Activated T-cell treated with anti-CD3 and anti-CD28 coated beads, Interleukin-2, amount 50 U/mL, for 48 hours (primary cell): ENCODE measurements around the gene NUP93.

Source experiments
- DNase-seq, 2 experiments: peaks; one replicate each; pipeline ENCODE4 v3.0.0-alpha.2; 2020

NUP93 gene

GRCh38 chr16:56824804-56825203 lies 94.9 kb downstream of the NUP93 start:
- DNase-seq = no peak

GRCh38 chr16:56825826-56826225 lies 95.9 kb downstream of the NUP93 start:
- no peak for DNase-seq

- DNase-seq = no peak
Measured at GRCh38 chr16:56828647-56829046, 98.7 kb downstream of the NUP93 start.

GRCh38 chr16:56830669-56831068 lies 100.7 kb downstream of the NUP93 start:
- DNase-seq = no peak

GRCh38 chr16:56832768-56833167 lies 102.8 kb downstream of the NUP93 start:
- no peak for DNase-seq

GRCh38 chr16:56833243-56833970 lies 103.5 kb downstream of the NUP93 start:
- DNase-seq = no peak

GRCh38 chr16:56835320-56835719 lies 105.4 kb downstream of the NUP93 start:
- DNase-seq = no peak

GRCh38 chr16:56836410-56837230 lies 106.7 kb downstream of the NUP93 start:
- no peak for DNase-seq

- DNase-seq = no peak
Measured at GRCh38 chr16:56838622-56839337, 108.9 kb downstream of the NUP93 start.

- DNase-seq = no peak
Measured at GRCh38 chr16:56841233-56841632, 111.3 kb downstream of the NUP93 start.

GRCh38 chr16:56841659-56842058 lies 111.7 kb downstream of the NUP93 start:
- DNase-seq = no peak

- no peak for DNase-seq
Measured at GRCh38 chr16:56842133-56842532, 112.2 kb downstream of the NUP93 start.

GRCh38 chr16:56844056-56844455 lies 114.1 kb downstream of the NUP93 start:
- DNase-seq = no peak

- peak in 1 of 2 experiments; percentile 46 for DNase-seq
Measured at GRCh38 chr16:56847173-56847910, 117.4 kb downstream of the NUP93 start.

- no peak for DNase-seq
Measured at GRCh38 chr16:56848029-56848936, 118.4 kb downstream of the NUP93 start.

GRCh38 chr16:56848955-56849689 lies 119.2 kb downstream of the NUP93 start:
- no peak for DNase-seq

GRCh38 chr16:56849690-56850680 lies 120.1 kb downstream of the NUP93 start:
- no peak for DNase-seq

- no peak for DNase-seq
Measured at GRCh38 chr16:56851671-56852400, 121.9 kb downstream of the NUP93 start.

- no peak for DNase-seq
Measured at GRCh38 chr16:56852401-56852730, 122.4 kb downstream of the NUP93 start.
